Measurements from ENCODE around the gene MFAP2. TPM values are rescaled to one million over a fixed set of nuclear protein-coding genes. Genes with fewer than 3 reads are reported as not detected.
"Not testable (repeated sequence)": the region's sequence is repeated elsewhere in the genome, so short reads cannot be mapped to it uniquely, and the experiment has no call there.

The MFAP2 gene
- total RNA-seq, 1 experiment from 2014 or later = 55.9 TPM

GRCh38 chr1:16968372-16968771, 12.0 kb downstream of the MFAP2 start:
- no peak for DNase-seq (ENCODE audit: low spot score)
- in situ Hi-C loops (cut with HindIII; ENCODE audit: low sequenced_read_pairs) = no loop called here

GRCh38 chr1:16967962-16968361, 12.5 kb downstream of the MFAP2 start:
- no peak for DNase-seq (ENCODE audit: low spot score)
- in situ Hi-C loops (cut with HindIII; ENCODE audit: low sequenced_read_pairs) = no loop called here

- DNase-seq (ENCODE audit: low spot score) = no peak
- in situ Hi-C loops (cut with HindIII; ENCODE audit: low sequenced_read_pairs) = no loop called here
These were observed 13.3 kb downstream of the MFAP2 start for GRCh38 chr1:16967095-16967575.

- no peak for DNase-seq (ENCODE audit: low spot score)
- in situ Hi-C loops (cut with HindIII; ENCODE audit: low sequenced_read_pairs) = no loop called here
These were observed 14.1 kb downstream of the MFAP2 start for GRCh38 chr1:16966282-16966681.

GRCh38 chr1:16965486-16966067, 14.8 kb downstream of the MFAP2 start:
- in situ Hi-C loops (cut with HindIII; ENCODE audit: low sequenced_read_pairs) = no loop called here

GRCh38 chr1:16964169-16964568, 16.3 kb downstream of the MFAP2 start:
- in situ Hi-C loops (cut with HindIII; ENCODE audit: low sequenced_read_pairs); DNase-seq (ENCODE audit: low spot score): not testable (repeated sequence)

More at GRCh38 chr1:16965486-16966067, 14.8 kb downstream of the MFAP2 start:
- DNase-seq (ENCODE audit: low spot score) = no peak

- in situ Hi-C loops (cut with HindIII; ENCODE audit: low sequenced_read_pairs) = no loop called here
- no peak for DNase-seq (ENCODE audit: low spot score)
These were observed 18.9 kb downstream of the MFAP2 start for GRCh38 chr1:16961297-16962133.

- DNase-seq (ENCODE audit: low spot score) = peak; percentile 41
- in situ Hi-C loops (cut with HindIII; ENCODE audit: low sequenced_read_pairs) = no loop called here
These were observed 19.7 kb downstream of the MFAP2 start for GRCh38 chr1:16960560-16961296.

- no peak for DNase-seq (ENCODE audit: low spot score)
- in situ Hi-C loops (cut with HindIII; ENCODE audit: low sequenced_read_pairs) = no loop called here
These were observed 21.9 kb downstream of the MFAP2 start for GRCh38 chr1:16958475-16958874.

- in situ Hi-C loops (cut with HindIII; ENCODE audit: low sequenced_read_pairs) = no loop called here
These were observed 22.7 kb downstream of the MFAP2 start for GRCh38 chr1:16957731-16958130.

GRCh38 chr1:16956775-16957174, 23.6 kb downstream of the MFAP2 start:
- in situ Hi-C loops (cut with HindIII; ENCODE audit: low sequenced_read_pairs) = no loop called here
- no peak for DNase-seq (ENCODE audit: low spot score)

More at GRCh38 chr1:16957731-16958130, 22.7 kb downstream of the MFAP2 start:
- no peak for DNase-seq (ENCODE audit: low spot score)

- DNase-seq (ENCODE audit: low spot score) = no peak
- in situ Hi-C loops (cut with HindIII; ENCODE audit: low sequenced_read_pairs) = no loop called here
These were observed 25.2 kb downstream of the MFAP2 start for GRCh38 chr1:16955186-16955585.

- no peak for DNase-seq (ENCODE audit: low spot score)
- in situ Hi-C loops (cut with HindIII; ENCODE audit: low sequenced_read_pairs) = no loop called here
These were observed 25.8 kb downstream of the MFAP2 start for GRCh38 chr1:16954579-16954978.

GRCh38 chr1:16952376-16952775, 28.0 kb downstream of the MFAP2 start:
- in situ Hi-C loops (cut with HindIII; ENCODE audit: low sequenced_read_pairs) = not testable (repeated sequence)

GRCh38 chr1:16949026-16949425, 31.4 kb downstream of the MFAP2 start:
- DNase-seq (ENCODE audit: low spot score); in situ Hi-C loops (cut with HindIII; ENCODE audit: low sequenced_read_pairs): not testable (repeated sequence)

More at GRCh38 chr1:16952376-16952775, 28.0 kb downstream of the MFAP2 start:
- not testable (repeated sequence) for DNase-seq (ENCODE audit: low spot score)

GRCh38 chr1:16948282-16948891, 32.0 kb downstream of the MFAP2 start:
- DNase-seq (ENCODE audit: low spot score); in situ Hi-C loops (cut with HindIII; ENCODE audit: low sequenced_read_pairs): not testable (repeated sequence)

- in situ Hi-C loops (cut with HindIII; ENCODE audit: low sequenced_read_pairs) = no loop called here
- no peak for DNase-seq (ENCODE audit: low spot score)
These were observed 33.8 kb downstream of the MFAP2 start for GRCh38 chr1:16946646-16947045.

GRCh38 chr1:16946185-16946584, 34.2 kb downstream of the MFAP2 start:
- in situ Hi-C loops (cut with HindIII; ENCODE audit: low sequenced_read_pairs); DNase-seq (ENCODE audit: low spot score): not testable (repeated sequence)

- in situ Hi-C loops (cut with HindIII; ENCODE audit: low sequenced_read_pairs); DNase-seq (ENCODE audit: low spot score): not testable (repeated sequence)
These were observed 34.9 kb downstream of the MFAP2 start for GRCh38 chr1:16945512-16945911.

Data from G401 (cell line).